Mesendoderm (in vitro differentiated cells): ENCODE results near the gene FYN.

Source experiments
- DNase-seq: peaks from one replicate; pipeline ENCODE4 v3.0.0; 2013
- H2AK5ac ChIP-seq: 2 replicates; pipeline ENCODE4 v1.6.1; 2013; ENCODE audit warnings: low read length, inconsistent platforms
- H2BK120ac ChIP-seq: 2 replicates; pipeline ENCODE4 v1.6.1; 2013; ENCODE audit warnings: low read depth, mild to moderate bottlenecking, low read length, moderate library complexity, mixed read lengths
- H2BK15ac ChIP-seq: replicated peaks from 2 replicates; pipeline ENCODE4 v1.6.1; 2013; ENCODE audit warnings: low read depth, mild to moderate bottlenecking, moderate library complexity
- H2BK5ac ChIP-seq: 2 replicates; pipeline ENCODE4 v1.6.1; 2013; ENCODE audit warnings: low read length, inconsistent platforms
- H3K18ac ChIP-seq: 2 replicates; pipeline ENCODE4 v1.6.1; 2013; ENCODE audit warnings: mild to moderate bottlenecking, low read length, mixed read lengths
- H3K23ac ChIP-seq: one replicate; pipeline ENCODE4 v1.6.1; 2013; ENCODE audit warnings: low read length
- H3K27ac ChIP-seq: 2 replicates; pipeline ENCODE4 v1.5.1; 2013; ENCODE audit warnings: low read depth, mild to moderate bottlenecking, inconsistent platforms, low read length, moderate library complexity
- H3K27me3 ChIP-seq: 2 replicates; pipeline ENCODE4 v1.6.1; 2013; ENCODE audit warnings: low read length, control low read depth, mild to moderate bottlenecking, inconsistent platforms; ENCODE audit not compliant: insufficient read depth, poor library complexity
- H3K36me3 ChIP-seq: 2 replicates; pipeline ENCODE4 v1.6.1; 2013; ENCODE audit warnings: low read length, inconsistent platforms; ENCODE audit not compliant: control insufficient read depth, insufficient read depth
- H3K4ac ChIP-seq: one replicate; pipeline ENCODE4 v1.6.1; 2013; ENCODE audit warnings: low read depth, mild to moderate bottlenecking, low read length, moderate library complexity
- H3K4me1 ChIP-seq: 2 replicates; pipeline ENCODE4 v1.6.1; 2013; ENCODE audit warnings: low read depth, low read length, inconsistent platforms; ENCODE audit not compliant: control insufficient read depth
- H3K4me2 ChIP-seq: 2 replicates; pipeline ENCODE4 v1.6.1; 2013; ENCODE audit warnings: low read length
- H3K4me3 ChIP-seq: 2 replicates; pipeline ENCODE4 v1.5.1; 2013; ENCODE audit warnings: mild to moderate bottlenecking, low read length
- H3K56ac ChIP-seq: one replicate; pipeline ENCODE4 v1.6.1; 2013; ENCODE audit warnings: low read length
- H3K79me1 ChIP-seq: 2 replicates; pipeline ENCODE4 v1.6.1; 2013; ENCODE audit warnings: low read length, inconsistent platforms
- H3K79me2 ChIP-seq: 2 replicates; pipeline ENCODE4 v1.6.1; 2013; ENCODE audit warnings: mild to moderate bottlenecking, low read length; ENCODE audit not compliant: control insufficient read depth, insufficient read depth
- H3K9ac ChIP-seq: 2 replicates; pipeline ENCODE4 v1.6.1; 2013; ENCODE audit warnings: low read length, inconsistent platforms
- H4K5ac ChIP-seq: one replicate; pipeline ENCODE4 v1.6.1; 2013; ENCODE audit warnings: low read length
- H4K8ac ChIP-seq: one replicate; pipeline ENCODE4 v1.6.1; 2013; ENCODE audit warnings: low read depth, mild to moderate bottlenecking, control low read depth, low read length, moderate library complexity
- WGBS: extraction: QIAGEN DNeasy Blood & Tissue Kit; methylation state at CpG from one replicate; pipeline ENCODE4 v1.1.7; 2013; ENCODE audit warnings: low lambda C conversion rate, missing lambda C conversion rate; ENCODE audit not compliant: insufficient coverage; ENCODE audit errors: extremely low coverage; 5-methylcytosine and 5-hydroxymethylcytosine counted together

The FYN gene

DNA sequence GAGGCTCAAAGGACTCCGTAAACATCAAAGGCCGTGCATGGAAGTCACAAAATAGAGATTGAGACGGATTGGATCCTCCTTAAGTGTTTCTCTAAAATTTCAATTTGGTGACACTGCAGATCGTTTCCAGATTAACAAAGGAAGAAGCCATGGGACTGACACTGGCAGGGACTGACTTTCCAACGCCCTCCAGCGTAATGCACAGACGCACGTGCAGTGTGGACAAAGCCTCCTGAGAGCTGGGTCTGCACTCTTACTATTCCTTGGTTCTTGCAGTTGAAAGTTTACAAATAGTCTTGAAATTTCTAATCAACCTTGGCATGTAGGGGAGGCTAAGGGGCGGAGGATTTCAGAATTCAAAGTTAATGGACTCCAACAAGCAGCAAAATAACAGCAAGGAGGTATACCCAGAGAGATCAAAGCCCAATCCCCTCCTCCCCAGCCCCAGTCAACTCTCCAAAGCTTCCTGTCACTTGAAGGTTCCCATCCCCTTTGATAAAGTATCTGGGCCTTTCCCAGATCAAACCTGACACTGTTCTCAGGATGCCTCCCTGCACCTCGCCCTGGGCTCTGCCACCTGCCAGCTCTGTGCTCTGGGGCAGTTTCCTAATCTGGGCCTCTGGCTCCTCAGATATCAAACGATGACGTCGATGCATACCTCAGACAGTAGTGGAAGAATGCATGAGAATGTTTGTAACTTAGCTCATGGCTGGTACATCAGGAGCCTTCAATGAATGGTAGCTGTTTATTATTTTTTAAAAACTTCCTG lies 161.1 kb downstream of the FYN start:
- Histone ChIP-seq H2AK5ac (no peak overlapping the region), H3K23ac (no peak overlapping the region), H3K79me2 (no peaks in the 10 kb centered on the region), H3K4ac (no peak overlapping the region), H3K4me1 (no peaks in the 10 kb centered on the region), H4K8ac (no peak overlapping the region), H3K56ac (no peak overlapping the region), H3K18ac (no peak overlapping the region), H3K9ac (no peak overlapping the region), H3K79me1 (no peaks in the 10 kb centered on the region), H3K4me3 (no peak overlapping the region), H3K27me3 (no peaks in the 10 kb centered on the region), H3K36me3 (no peaks in the 10 kb centered on the region), H3K27ac (no peak overlapping the region), H2BK15ac (no peak overlapping the region), H2BK120ac (no peak overlapping the region), H3K4me2 (no peak overlapping the region), H2BK5ac (no peak overlapping the region), H4K5ac (no peak overlapping the region)
- WGBS: no CpG with 5 or more reads among the region's 13 CpGs
- DNase-seq: no peak

GRCh38 chr6:111711476-111711875 lies 161.8 kb downstream of the FYN start:
- Histone ChIP-seq H3K18ac (no peak overlapping the region), H3K36me3 (no peaks in the 10 kb centered on the region), H2BK5ac (no peak overlapping the region), H3K4me2 (no peak overlapping the region), H3K79me2 (no peaks in the 10 kb centered on the region), H4K5ac (no peak overlapping the region), H3K27ac (no peak overlapping the region), H3K9ac (no peak overlapping the region), H4K8ac (no peak overlapping the region), H3K56ac (peak overlapping the region; percentile 22), H2BK15ac (no peak overlapping the region), H2BK120ac (no peak overlapping the region), H3K4me1 (no peaks in the 10 kb centered on the region), H3K27me3 (no peaks in the 10 kb centered on the region), H3K79me1 (no peaks in the 10 kb centered on the region), H2AK5ac (no peak overlapping the region), H3K4me3 (no peak overlapping the region), H3K4ac (no peak overlapping the region), H3K23ac (no peak overlapping the region)
- WGBS: no CpG with 5 or more reads among the region's 7 CpGs
- DNase-seq: no peak

DNA sequence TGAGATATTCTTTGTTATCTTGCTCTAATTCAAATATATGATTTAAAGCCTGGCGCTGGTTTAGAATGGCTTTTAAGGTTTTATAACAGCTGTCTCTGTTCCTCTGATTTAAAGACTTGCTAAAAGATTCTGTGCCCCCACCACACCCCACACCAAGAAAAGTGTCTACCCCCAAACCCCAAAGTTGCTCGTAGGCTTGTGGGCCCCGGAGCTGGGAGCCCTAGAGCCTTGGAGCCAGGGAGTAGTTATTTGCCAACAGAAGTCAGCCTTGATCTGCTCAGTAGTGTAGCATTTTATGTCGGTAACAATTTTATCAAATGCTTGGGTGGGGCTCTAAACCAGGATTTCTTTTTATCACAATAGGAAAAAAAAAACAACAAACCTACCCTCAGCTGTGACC lies 162.3 kb downstream of the FYN start:
- H3K79me1 ChIP-seq: no peaks in the 10 kb centered on the region
- H2AK5ac ChIP-seq: no peak overlapping the region
- WGBS: no CpG with 5 or more reads among the region's 4 CpGs
- no peaks in the 10 kb centered on the region for H3K27me3 ChIP-seq
- no peak overlapping the region for H3K4me2 ChIP-seq
- H3K18ac ChIP-seq: no peak overlapping the region
- H3K27ac ChIP-seq: no peak overlapping the region
- H2BK120ac ChIP-seq: no peak overlapping the region
- H2BK5ac ChIP-seq: no peak overlapping the region
- no peak overlapping the region for H4K5ac ChIP-seq
- no peak overlapping the region for H3K9ac ChIP-seq
- H3K56ac ChIP-seq: no peak overlapping the region
- no peak overlapping the region for H2BK15ac ChIP-seq
- no peaks in the 10 kb centered on the region for H3K36me3 ChIP-seq
- H3K23ac ChIP-seq: no peak overlapping the region
- H4K8ac ChIP-seq: no peak overlapping the region
- H3K4me3 ChIP-seq: no peak overlapping the region
- no peak overlapping the region for H3K4ac ChIP-seq
- no peaks in the 10 kb centered on the region for H3K79me2 ChIP-seq
- no peaks in the 10 kb centered on the region for H3K4me1 ChIP-seq
- DNase-seq: no peak

- Histone ChIP-seq H4K5ac (no peak overlapping the region), H3K18ac (no peak overlapping the region), H2BK15ac (no peak overlapping the region), H3K79me2 (no peaks in the 10 kb centered on the region), H3K4me2 (no peak overlapping the region), H3K4ac (no peak overlapping the region), H2BK120ac (no peak overlapping the region), H2BK5ac (no peak overlapping the region), H3K79me1 (no peaks in the 10 kb centered on the region), H3K27me3 (no peaks in the 10 kb centered on the region), H3K27ac (no peak overlapping the region), H2AK5ac (no peak overlapping the region), H3K4me3 (no peak overlapping the region), H3K9ac (no peak overlapping the region), H3K36me3 (no peaks in the 10 kb centered on the region), H3K4me1 (no peaks in the 10 kb centered on the region), H3K23ac (no peak overlapping the region), H4K8ac (no peak overlapping the region), H3K56ac (no peak overlapping the region)
- no CpG with 5 or more reads among the region's 2 CpGs for WGBS
- DNase-seq: no peak
These were observed 162.8 kb downstream of the FYN start for GRCh38 chr6:111710439-111710838.

DNA sequence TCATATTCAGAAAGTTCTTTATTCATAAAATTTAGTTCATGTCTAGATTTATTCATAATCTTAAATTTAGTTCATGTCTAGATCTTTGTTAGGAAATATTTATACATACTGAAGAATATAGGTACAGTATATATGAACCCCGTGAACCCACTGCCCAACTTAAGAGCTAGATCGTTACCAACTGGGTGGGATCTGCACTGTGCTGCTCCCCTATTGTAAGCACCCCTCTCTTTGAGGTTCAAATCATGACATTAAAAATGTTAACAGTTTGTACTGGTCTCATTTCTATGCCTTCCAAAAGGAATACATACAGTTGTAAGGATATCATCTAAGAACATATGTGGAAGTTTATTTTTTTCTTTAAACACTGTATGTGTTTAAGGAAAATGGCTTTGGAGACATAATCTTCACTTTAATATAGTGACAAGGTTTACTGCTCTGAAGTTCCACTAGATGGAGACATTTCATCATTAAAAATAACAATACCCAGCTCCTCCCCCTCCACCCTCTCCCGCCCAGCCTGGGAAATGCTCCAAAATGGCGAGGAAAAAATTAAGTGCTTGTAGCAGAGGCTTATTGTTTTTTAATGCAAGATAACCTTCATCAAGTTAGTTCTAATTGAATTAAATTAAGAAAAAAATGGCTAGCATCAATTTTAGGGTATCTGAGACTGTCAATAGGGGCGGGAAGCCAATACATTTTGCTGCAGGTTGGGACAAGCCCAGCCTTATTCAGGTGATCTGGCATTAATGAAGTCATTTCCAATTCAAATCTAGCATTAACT lies 163.4 kb downstream of the FYN start:
- Histone ChIP-seq H3K79me1 (no peaks in the 10 kb centered on the region), H2AK5ac (no peak overlapping the region), H3K79me2 (no peaks in the 10 kb centered on the region), H3K23ac (no peak overlapping the region), H3K27me3 (no peaks in the 10 kb centered on the region), H4K8ac (no peak overlapping the region), H4K5ac (no peak overlapping the region), H2BK5ac (no peak overlapping the region), H3K4me2 (no peak overlapping the region), H3K18ac (no peak overlapping the region), H2BK120ac (no peak overlapping the region), H3K4ac (no peak overlapping the region), H3K56ac (no peak overlapping the region), H3K4me3 (no peak overlapping the region), H3K36me3 (no peaks in the 10 kb centered on the region), H3K9ac (no peak overlapping the region), H3K4me1 (no peaks in the 10 kb centered on the region), H2BK15ac (no peak overlapping the region), H3K27ac (no peak overlapping the region)
- peak; percentile 66 for DNase-seq
- WGBS: no CpG with 5 or more reads among the region's 5 CpGs
